NCI-H1092 treated with DMSO at 0.1 percent for 48 hours (cell line): ENCODE results near the gene ABCC1.
"Not testable (repeated sequence)": the region's sequence is repeated elsewhere in the genome, so short reads cannot be mapped to it uniquely, and the experiment has no call there.

Experiments used
- DNase-seq: peaks from one replicate; lab custom pipeline; 2025; lab: John Stamatoyannopoulos, UW

ABCC1 gene

DNA sequence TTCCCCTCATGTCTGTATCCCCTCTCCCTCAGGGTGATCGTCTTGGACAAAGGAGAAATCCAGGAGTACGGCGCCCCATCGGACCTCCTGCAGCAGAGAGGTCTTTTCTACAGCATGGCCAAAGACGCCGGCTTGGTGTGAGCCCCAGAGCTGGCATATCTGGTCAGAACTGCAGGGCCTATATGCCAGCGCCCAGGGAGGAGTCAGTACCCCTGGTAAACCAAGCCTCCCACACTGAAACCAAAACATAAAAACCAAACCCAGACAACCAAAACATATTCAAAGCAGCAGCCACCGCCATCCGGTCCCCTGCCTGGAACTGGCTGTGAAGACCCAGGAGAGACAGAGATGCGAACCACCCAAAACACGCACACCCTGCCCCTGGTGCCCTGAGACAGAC lies 191.7 kb downstream of the ABCC1 start:
- no peak for DNase-seq

DNA sequence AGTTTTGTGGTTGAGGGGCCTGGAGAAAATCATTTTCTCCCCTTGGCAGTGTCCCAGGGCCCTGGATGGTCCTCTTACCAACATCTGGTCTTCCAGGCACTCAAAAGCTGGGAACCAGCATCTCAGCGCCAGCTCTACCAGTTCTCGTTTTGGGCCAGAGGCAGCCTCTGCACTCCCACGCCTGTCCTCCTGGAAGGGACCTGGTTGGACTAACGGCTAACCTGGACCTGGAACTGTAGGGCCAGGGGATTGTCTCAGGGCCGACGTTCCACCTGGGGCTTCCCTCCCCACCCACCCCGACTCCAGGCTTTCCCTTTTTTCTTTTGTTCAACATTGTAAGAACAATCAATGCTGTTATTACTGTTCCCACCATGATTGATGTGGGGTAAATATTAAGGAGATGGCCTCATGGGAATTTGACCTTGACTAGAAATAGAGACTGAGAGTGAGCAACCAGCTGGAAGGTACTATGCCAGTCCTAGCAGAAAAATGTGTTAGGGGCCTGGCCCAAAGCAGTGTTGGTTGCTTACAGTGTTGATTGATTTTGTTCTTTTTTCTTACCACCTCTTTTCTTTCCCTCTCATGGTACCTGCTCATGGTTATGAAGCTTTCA lies 192.5 kb downstream of the ABCC1 start:
- no peak for DNase-seq

DNA sequence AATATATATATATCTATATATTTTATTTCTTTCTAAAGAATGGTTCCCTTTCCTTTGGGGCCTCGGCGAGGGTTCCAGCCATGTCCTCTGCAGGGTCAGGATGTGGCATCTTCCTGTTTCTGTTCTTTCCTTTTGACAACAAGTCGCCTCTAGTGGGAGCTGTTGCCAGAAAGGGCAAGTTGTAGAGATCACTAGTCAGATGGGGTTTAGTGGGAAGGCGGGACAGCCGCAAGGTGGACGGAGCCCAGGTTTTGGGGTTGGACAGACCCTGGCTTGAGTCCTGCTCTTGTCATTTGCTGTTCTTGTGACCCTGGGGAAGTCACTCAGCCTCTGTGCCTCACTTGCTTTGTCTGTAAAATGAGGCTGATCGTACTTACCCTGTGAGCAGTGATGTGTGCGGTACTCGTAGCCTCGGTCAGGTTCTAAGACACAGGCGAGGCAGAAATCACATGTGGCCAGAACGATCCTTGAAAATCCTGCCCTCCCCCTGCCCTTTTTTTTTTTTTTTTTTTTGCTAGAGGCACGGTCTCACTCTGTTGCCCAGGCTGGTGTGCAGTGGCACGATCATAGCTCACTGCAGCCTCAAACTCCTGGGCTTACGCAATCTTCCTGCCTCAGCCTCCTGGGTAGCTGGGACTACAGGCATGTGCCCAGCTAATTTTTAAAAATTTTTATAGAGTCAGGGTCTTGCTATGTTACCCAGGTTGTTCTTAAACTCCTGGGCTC lies 193.8 kb downstream of the ABCC1 start:
- DNase-seq: no peak

DNA sequence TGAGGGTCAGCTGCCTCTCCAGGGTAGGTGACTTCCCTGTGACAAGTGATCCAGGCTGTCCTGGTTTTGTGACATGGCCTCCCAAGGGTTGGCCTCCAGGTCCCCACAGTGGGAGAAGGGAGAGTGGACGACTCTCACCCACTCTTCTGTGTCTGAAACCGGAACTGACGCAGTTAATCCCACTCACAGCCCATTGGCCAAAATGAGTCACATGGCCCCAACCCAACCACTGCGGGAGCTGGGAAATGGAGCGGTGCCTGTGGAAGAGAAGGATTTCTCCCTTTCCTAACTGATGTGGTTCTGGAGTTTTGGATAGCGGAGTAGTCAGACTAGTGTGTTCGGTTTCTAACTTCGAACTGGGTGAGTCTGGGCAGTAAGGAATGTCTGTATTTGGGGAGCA lies 194.5 kb downstream of the ABCC1 start:
- no peak for DNase-seq

DNA sequence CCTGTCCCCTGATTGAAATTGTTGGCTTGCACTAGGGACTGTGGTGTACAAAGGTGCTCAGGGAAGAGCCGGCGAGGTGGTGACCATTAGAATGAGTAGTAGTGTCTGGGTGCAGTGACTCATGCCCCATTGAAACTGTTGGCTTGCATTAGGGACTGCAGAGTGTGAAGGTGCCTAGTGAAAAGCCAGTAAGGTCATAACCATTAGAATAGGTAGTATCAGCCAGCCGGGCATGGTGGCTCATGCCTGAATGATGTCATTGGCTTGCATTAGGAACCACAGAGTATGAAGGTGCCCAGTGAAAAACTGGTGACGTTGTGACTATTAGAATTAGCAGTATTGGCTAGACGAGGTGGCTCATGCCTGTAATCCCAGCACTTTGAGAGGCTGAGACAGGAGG lies 195.0 kb downstream of the ABCC1 start:
- no peak for DNase-seq

DNA sequence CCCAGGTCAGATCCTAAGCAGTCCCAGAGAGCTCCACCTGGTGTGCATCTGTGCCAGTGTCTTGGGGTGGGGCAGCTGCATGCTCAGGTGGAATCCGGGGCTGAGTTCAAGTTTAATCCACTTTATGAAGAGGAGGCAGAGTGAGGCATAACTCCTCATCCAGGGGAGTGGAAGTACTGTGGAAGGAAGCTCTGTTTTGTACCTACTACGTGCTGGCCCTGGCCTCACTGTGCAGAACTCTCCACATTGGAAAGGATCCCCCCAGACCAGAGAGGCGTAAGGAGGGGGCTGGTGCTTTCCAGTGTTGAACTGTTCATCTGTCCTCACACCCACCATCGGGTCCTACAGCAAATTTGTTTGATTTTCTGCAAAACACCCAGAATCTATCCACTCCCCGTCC lies 195.9 kb downstream of the ABCC1 start:
- no peak for DNase-seq

DNA sequence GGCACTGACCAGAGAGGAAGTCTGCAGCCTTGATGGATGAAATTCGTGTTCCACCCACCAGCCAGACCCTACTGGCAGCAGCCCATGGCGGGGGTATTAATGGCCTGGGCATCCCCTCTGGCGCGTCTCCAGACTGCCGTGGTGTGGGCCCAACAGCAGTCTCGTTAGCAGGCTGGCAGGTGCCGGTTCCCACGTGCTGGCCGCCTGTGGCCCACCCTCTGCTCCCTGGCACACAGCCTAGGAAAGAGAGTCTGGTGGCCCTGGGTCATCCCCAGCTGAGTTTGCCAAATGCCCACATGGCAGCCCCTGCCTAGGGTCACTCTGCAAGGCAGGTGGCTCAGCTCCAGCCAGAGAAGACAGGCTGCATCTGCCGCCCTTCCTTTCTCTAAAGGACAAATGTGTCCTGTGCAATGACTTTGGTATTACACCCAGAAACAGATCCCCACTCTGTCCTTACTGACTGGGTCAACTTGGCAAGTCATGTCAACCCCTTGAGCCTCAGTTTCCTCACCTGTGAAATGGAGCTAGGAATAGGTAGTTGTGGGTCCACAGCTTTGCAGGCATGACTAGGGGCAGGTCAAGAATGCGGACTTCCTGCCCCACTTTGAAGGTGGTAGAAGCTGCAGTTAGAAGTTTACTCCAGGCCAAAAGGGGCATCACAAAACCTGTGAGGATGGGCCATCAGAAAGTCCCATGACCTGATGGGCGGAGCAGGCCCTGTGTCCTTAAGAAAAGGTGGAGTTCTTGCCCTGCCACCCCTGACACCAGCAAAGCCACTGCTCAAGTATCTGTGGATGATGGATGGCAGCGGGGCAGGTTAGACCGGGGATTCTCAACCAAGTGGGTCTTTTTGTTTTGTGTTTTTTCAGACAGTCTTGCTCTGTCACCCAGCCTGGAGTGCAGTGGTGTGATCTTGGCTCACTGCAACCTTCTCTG lies 197.2 kb downstream of the ABCC1 start:
- peak; percentile 81 for DNase-seq

DNA sequence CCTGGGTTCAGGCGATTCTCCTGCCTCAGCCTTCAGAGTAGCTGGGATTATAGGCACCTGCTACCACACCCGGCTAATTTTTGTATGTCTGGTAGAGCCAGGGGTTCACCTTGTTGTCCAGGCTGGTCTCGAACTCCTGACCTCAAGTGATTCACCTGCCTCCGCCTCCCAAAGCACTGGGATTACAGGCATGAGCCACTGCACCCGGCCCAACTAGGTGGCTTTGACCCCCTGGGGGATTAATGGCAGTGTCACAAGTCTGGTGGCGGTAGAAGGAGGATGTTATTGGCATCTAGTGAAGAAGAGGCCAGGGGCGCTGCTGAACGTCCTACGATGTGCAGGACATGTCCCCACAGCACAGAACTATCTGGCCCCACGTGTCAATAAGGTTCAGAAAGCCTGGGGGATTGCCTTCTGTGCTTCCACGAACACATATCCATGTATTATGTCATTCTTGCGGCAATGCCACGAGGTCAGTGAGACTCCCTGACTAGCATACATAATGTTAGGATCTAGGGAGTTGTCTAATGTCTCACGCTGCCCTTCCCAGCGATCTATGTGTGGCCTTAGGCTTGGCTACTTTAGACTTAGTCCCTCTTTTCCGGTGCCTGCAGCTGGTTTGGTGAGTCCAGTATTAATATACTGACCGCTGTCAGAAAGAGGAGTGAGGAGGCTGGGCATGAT lies 198.0 kb downstream of the ABCC1 start:
- DNase-seq: no peak

DNA sequence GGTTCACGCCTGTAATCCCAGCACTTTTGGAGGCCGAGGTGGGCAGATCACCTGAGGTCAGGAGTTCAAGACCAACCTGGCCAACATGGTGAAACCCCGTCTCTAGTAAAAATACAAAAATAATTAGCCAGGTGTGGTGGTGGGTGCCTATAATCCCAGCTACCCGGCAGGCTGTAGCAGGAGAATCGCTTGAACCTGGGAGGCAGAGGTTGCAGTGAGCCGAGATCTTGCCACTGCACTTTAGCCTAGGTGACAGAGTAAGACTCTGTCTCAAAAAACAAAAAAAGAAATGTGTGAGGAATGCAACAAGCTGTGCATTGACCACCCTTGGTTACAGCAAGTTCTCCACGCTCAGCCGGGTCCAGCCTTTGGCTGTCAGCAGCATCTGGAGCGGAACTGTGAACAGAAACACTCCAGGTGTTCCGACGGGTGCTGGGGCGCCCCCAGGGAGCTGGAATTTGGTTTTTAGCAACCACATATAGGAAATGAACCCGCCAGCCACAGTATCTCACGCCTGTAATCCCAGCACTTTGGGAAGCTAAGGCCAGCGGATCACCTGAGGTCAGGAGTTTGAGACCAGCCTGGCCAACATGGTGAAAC lies 198.7 kb downstream of the ABCC1 start:
- DNase-seq: not testable (repeated sequence)

DNA sequence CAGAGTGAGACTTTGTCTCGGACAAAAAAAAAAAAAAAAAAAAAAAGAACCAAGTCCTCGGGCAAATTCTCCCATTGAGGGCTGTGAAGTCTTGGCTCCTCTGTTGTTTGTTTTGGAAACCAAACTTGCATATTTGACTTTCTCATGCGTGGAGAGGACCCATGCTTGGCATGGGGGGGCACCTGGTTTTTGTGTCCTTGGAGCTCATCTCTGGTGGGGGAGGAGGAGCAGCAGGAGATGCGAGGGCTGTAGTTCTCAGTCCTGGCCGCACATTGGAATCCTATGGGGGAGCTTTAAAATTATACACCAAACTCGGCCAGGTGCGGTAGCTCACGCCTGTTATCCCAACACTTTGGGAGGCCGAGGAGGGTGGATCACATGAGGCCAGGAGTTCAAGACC lies 199.3 kb downstream of the ABCC1 start:
- no peak for DNase-seq

DNA sequence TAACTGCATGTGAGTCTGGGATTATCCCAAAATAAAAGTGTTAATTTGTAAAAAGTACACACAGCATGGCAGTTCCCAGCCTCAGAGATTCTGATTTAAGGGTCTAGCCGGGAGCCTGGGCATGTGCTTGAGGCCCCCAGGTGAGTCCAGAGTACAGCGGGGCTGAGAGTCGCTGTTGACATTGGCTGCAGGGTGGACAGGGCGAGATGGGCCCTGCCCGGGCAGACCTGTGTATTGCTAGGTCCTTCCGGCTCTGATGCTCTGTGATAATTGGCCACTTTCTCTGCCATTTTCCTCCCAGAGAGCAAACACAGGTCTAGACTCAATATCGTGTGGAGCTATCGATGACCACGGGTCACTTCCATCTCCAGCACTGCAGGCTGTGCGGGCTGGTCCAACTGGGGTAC lies 200.3 kb downstream of the ABCC1 start:
- no peak for DNase-seq

DNA sequence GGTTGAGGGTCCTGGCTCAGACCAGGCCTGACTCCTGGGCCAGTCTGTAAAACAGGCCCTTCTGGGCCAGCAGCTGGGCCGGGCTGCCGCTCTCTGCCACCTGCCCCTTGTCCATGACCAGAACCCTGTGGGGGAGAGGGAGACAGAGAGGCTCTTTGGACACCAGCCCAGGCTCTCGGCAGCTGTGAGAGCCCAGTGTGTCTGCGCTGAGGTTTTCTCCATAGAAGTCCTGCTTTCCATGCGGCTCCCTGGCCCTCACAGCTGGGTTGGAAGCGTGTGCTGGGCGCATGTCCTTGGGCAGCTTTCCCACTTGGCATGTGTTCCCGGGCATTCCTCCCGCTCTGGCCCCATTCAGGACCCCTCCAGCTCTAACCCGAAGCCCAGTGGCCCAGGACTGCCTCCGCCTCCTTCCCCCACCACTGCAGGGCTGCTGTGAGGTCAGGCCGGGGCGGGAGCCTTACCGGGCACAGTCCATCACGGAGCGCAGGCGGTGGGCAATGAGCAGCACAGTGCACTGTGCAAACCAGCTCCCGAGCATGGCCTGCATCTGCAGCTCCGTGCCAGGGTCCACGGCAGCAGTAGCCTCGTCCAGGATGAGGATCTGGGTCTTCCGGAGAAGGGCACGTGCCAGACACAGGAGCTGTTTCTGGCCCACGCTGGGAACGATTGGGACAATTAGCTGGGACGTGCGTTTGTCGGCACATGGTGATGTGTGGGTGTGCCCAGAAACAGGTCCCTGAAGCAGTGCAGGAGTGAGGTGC lies 200.9 kb downstream of the ABCC1 start:
- DNase-seq: peak; percentile 82

DNA sequence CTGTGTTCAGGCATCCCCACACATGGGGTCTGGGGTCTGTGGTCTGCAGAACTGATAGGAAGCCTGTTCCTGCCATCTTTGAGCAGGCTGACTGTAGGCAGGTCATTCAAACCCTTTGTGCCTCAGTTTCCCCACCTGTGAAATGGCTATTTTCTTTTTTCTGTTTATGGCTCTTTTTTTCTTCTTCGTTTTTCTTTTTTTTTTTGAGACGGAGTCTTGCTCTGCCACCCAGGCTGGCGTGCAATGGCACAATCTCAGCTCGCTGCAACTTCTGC lies 201.4 kb downstream of the ABCC1 start:
- no peak for DNase-seq

DNA sequence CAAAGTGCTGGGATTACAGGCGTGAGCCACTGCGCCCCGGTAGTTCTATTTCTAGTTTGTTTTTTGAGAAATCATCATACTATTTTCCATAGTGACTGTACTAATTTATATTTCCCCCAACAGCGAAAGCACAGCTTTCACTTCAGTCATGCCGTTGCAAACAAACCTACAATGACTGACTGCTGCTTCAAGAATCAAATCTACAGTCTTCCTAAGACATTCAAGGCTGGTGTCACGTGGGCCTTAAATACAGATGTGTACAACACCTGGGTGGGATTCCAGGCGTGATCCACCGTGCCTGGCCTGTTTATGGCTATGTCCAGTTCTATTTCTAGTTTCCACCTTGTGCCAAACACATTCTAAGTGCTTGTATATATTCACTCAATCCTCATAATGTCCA lies 201.9 kb downstream of the ABCC1 start:
- no peak for DNase-seq

DNA sequence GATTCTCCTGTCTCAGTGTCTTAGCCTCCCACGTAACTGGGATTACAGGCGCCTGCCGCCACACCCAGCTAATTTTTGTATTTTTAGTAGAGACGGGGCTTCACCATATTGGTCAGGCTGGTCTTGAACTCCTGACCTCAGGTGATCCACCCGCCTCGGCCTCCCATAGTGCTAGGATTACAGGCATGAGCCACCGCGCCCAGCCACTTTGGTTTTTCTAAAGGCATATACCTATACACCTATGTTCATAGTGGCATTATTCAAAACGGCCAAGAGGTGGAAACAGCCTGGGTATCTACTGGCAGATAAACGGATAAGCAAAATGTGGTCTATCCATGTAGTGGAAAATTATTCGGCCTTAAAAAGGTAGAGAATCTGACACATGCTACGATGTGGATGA lies 203.6 kb downstream of the ABCC1 start:
- not testable (repeated sequence) for DNase-seq

DNA sequence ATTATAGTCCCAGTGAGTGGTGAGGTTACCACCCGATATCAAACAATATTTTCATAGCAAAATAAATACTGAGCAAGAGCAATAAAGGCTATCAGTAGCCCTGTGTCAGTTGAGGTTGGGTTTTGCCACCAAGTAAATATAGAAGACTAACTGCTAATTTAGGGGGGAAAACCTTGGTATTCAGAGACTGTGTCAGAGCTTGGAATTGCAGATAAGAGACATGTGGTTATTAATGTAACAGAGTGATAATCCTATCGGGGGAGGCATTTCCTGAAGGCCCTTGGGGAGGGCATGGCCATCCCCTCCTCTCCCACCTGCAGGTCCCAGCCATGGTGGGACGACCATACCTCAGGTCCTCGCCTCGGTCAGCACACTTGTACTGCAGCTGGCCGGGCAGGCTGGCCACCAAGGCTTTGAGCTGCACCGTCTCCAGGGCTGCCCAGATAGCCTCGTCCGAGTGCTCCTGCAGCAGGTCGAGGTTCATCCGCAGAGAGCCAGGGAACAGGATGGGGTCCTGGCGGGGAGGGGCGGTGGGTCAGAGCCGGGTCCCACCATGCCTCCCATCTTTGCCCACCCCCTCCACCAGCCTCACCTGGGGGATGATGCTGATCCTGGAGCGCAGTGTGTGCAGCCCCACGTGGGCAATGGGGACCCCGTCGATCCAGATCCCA lies 205.0 kb downstream of the ABCC1 start:
- DNase-seq: no peak

DNA sequence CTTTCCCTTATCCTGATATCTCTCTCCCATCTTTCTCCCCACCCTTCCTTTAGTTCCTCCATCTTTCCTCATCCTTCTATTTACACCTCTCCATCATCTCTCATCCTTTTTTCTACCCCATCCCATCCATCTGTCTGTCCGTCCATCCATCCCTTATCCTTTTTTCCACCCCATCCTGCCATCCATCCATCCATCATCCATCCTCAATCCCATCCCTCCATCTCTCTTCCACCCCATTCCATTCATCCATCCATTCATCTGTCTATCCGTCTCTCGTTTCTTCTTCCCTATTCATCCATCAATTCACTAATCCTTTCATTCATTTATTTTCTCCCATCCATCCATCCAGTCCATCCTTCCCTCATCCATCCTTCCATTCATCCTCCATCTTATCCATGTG lies 205.8 kb downstream of the ABCC1 start:
- DNase-seq: no peak

DNA sequence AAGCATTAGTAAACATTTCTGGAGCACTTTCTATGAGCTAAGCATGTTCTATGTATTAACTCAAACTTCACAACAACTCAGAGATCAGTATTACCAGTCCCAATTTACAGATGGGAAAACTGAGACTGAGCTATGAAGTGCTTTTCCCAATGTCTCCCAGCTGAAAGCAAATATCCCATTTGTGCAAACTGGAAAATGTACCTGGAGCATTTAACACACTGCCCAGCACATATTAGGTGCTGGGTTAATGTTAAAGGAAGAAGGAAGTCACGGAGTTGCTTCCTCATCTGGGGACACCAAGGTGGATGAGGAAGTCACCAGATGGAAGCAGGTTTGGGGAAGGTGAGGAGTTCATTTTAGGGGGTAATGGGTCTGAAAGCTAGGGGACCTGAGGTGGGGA lies 207.8 kb downstream of the ABCC1 start:
- DNase-seq: no peak

DNA sequence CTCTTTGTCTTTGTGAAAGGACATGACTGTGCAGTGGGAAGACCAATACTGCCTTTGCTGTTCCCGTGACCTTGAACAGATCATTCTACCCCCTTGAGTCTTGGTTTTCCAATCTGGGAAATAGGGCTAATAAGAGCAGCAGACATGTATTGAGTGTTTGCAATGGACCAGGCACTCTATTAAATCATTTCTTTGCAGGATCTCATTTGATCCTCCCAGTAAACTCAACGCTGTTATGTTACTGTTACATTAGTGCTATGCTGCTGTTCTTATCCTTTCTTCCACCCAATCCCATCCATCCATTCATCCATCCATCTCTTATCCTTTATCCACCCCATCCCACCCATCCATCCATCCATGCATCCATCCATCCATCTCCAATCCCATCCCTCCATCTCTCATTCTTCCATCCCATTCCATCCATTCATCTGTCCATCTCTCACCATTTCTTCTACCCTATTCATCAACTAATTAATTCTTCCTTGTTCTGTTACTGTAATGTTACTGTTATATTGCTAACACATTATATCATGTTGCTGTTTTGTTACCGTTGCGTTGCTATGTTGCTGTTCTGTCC lies 208.8 kb downstream of the ABCC1 start:
- DNase-seq: no peak

DNA sequence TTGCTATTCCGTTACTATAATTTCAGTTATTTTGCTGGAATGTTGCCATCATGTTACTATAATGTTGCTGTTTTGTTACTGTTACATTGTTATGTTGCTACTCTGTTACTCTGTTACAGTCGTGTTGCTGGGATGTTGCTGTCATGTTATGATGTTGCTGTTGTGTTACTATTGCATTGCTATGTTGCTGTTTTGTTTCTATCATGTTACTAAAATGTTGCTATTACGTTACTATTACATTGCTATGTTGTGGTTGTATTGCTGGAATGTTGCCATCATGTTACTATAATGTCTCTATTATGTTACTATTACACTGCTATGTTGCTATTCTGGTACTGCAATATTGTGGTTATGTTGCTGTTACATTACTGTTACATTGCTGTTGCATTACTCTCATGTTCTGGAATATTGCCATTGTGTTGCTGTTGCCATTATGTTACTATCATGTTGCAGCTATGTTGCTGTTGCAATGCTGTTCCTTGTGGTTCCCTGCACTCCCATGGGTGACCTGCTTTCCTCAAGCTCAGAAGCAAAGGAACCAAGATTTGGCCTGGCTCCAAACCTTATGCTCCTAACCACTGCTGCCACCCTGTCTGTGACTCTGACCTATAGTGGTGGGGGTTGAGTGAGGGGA lies 209.4 kb downstream of the ABCC1 start:
- DNase-seq: no peak
